Activated naive CD8-positive, alpha-beta T cell (primary cell): ENCODE measurements around the gene ALG12.

Source experiments
- H3K27ac Mint-ChIP-seq: one replicate; pipeline ENCODE4 v1.8.0; 2021; ENCODE audit warnings: mixed read lengths
- H3K27me3 Mint-ChIP-seq: one replicate; pipeline ENCODE4 v1.8.0; 2021; ENCODE audit warnings: mixed read lengths
- H3K36me3 Mint-ChIP-seq: one replicate; pipeline ENCODE4 v1.8.0; 2021; ENCODE audit warnings: mixed read lengths
- H3K4me1 Mint-ChIP-seq: one replicate; pipeline ENCODE4 v1.8.0; 2021; ENCODE audit warnings: low read depth, mixed read lengths
- H3K4me3 Mint-ChIP-seq: one replicate; pipeline ENCODE4 v1.8.0; 2021; ENCODE audit warnings: mild to moderate bottlenecking, mixed read lengths
- H3K9me3 Mint-ChIP-seq: one replicate; pipeline ENCODE4 v1.8.0; 2021; ENCODE audit warnings: low read depth, mixed read lengths

ALG12 gene

GRCh38 chr22:49904040-49904369 lies 14.2 kb downstream of the ALG12 start:
- Mint-ChIP-seq H3K27me3 (no peaks in the 10 kb centered on the region), H3K36me3 (peaks cover 11% of the 10 kb centered on the region), H3K4me1 (peaks cover 3% of the 10 kb centered on the region), H3K27ac (no peak overlapping the region), H3K4me3 (no peak overlapping the region), H3K9me3 (no peaks in the 10 kb centered on the region)

GRCh38 chr22:49903322-49904039 lies 14.8 kb downstream of the ALG12 start:
- Mint-ChIP-seq H3K36me3 (peaks cover 11% of the 10 kb centered on the region), H3K4me1 (peaks cover 3% of the 10 kb centered on the region), H3K27me3 (no peaks in the 10 kb centered on the region)

GRCh38 chr22:49901457-49901856 lies 16.8 kb downstream of the ALG12 start:
- H3K36me3 Mint-ChIP-seq, result peaks cover 9% of the 10 kb centered on the region
- H3K4me1 Mint-ChIP-seq, result no peaks in the 10 kb centered on the region
- no peaks in the 10 kb centered on the region for H3K27me3 Mint-ChIP-seq
- no peaks in the 10 kb centered on the region for H3K9me3 Mint-ChIP-seq
- no peak overlapping the region for H3K27ac Mint-ChIP-seq
- H3K4me3 Mint-ChIP-seq, result no peak overlapping the region

More at GRCh38 chr22:49903322-49904039, 14.8 kb downstream of the ALG12 start:
- no peaks in the 10 kb centered on the region for H3K9me3 Mint-ChIP-seq
- H3K27ac Mint-ChIP-seq, result no peak overlapping the region
- H3K4me3 Mint-ChIP-seq, result no peak overlapping the region

- Mint-ChIP-seq H3K27me3 (no peaks in the 10 kb centered on the region), H3K9me3 (no peaks in the 10 kb centered on the region), H3K27ac (no peak overlapping the region), H3K4me3 (no peak overlapping the region), H3K4me1 (no peaks in the 10 kb centered on the region), H3K36me3 (peaks cover 9% of the 10 kb centered on the region)
Observed at GRCh38 chr22:49900441-49901230, 17.6 kb downstream of the ALG12 start.

- no peak overlapping the region for H3K27ac Mint-ChIP-seq
Observed at GRCh38 chr22:49899530-49899929, 18.7 kb downstream of the ALG12 start.

GRCh38 chr22:49897015-49897684 lies 21.1 kb downstream of the ALG12 start:
- H3K4me1 Mint-ChIP-seq, result no peaks in the 10 kb centered on the region
- no peaks in the 10 kb centered on the region for H3K9me3 Mint-ChIP-seq
- peaks cover 17% of the 10 kb centered on the region for H3K36me3 Mint-ChIP-seq
- H3K27ac Mint-ChIP-seq, result no peak overlapping the region
- no peak overlapping the region for H3K4me3 Mint-ChIP-seq
- no peaks in the 10 kb centered on the region for H3K27me3 Mint-ChIP-seq

More at GRCh38 chr22:49899530-49899929, 18.7 kb downstream of the ALG12 start:
- no peaks in the 10 kb centered on the region for H3K4me1 Mint-ChIP-seq
- no peaks in the 10 kb centered on the region for H3K9me3 Mint-ChIP-seq
- H3K27me3 Mint-ChIP-seq, result no peaks in the 10 kb centered on the region
- no peak overlapping the region for H3K4me3 Mint-ChIP-seq
- H3K36me3 Mint-ChIP-seq, result peaks cover 10% of the 10 kb centered on the region

GRCh38 chr22:49896201-49896600 lies 22.0 kb downstream of the ALG12 start:
- Mint-ChIP-seq H3K4me3 (no peak overlapping the region), H3K4me1 (peaks cover 5% of the 10 kb centered on the region), H3K36me3 (peaks cover 18% of the 10 kb centered on the region), H3K9me3 (no peaks in the 10 kb centered on the region), H3K27me3 (no peaks in the 10 kb centered on the region), H3K27ac (no peak overlapping the region)

- Mint-ChIP-seq H3K27me3 (no peaks in the 10 kb centered on the region), H3K4me1 (peaks cover 5% of the 10 kb centered on the region), H3K9me3 (no peaks in the 10 kb centered on the region), H3K4me3 (no peak overlapping the region), H3K36me3 (peaks cover 19% of the 10 kb centered on the region), H3K27ac (no peak overlapping the region)
Observed at GRCh38 chr22:49894322-49895054, 23.8 kb downstream of the ALG12 start.

- no peak overlapping the region for H3K27ac Mint-ChIP-seq
Observed at GRCh38 chr22:49893025-49893424, 25.2 kb downstream of the ALG12 start.

GRCh38 chr22:49892226-49892899 lies 25.9 kb downstream of the ALG12 start:
- Mint-ChIP-seq H3K27me3 (no peaks in the 10 kb centered on the region), H3K4me3 (no peak overlapping the region), H3K27ac (no peak overlapping the region), H3K9me3 (no peaks in the 10 kb centered on the region), H3K36me3 (peaks cover 25% of the 10 kb centered on the region), H3K4me1 (peaks cover 5% of the 10 kb centered on the region)

More at GRCh38 chr22:49893025-49893424, 25.2 kb downstream of the ALG12 start:
- peaks cover 23% of the 10 kb centered on the region for H3K36me3 Mint-ChIP-seq
- peaks cover 5% of the 10 kb centered on the region for H3K4me1 Mint-ChIP-seq
- H3K27me3 Mint-ChIP-seq, result no peaks in the 10 kb centered on the region
- no peaks in the 10 kb centered on the region for H3K9me3 Mint-ChIP-seq
- no peak overlapping the region for H3K4me3 Mint-ChIP-seq

GRCh38 chr22:49889071-49889470 lies 29.2 kb downstream of the ALG12 start:
- Mint-ChIP-seq H3K4me3 (no peak overlapping the region), H3K27ac (no peak overlapping the region), H3K9me3 (no peaks in the 10 kb centered on the region), H3K27me3 (no peaks in the 10 kb centered on the region), H3K36me3 (peaks cover 25% of the 10 kb centered on the region), H3K4me1 (peaks cover 6% of the 10 kb centered on the region)

GRCh38 chr22:49887702-49888101 lies 30.5 kb downstream of the ALG12 start:
- Mint-ChIP-seq H3K27ac (no peak overlapping the region), H3K36me3 (peaks cover 27% of the 10 kb centered on the region), H3K4me3 (no peak overlapping the region), H3K9me3 (no peaks in the 10 kb centered on the region), H3K4me1 (peaks cover 7% of the 10 kb centered on the region), H3K27me3 (no peaks in the 10 kb centered on the region)

GRCh38 chr22:49887064-49887451 lies 31.2 kb downstream of the ALG12 start:
- H3K4me3 Mint-ChIP-seq, result no peak overlapping the region
- peaks cover 11% of the 10 kb centered on the region for H3K4me1 Mint-ChIP-seq
- H3K27me3 Mint-ChIP-seq, result no peaks in the 10 kb centered on the region
- H3K36me3 Mint-ChIP-seq, result peaks cover 27% of the 10 kb centered on the region
- no peak overlapping the region for H3K27ac Mint-ChIP-seq
- H3K9me3 Mint-ChIP-seq, result no peaks in the 10 kb centered on the region

GRCh38 chr22:49886346-49887063 lies 31.7 kb downstream of the ALG12 start:
- H3K4me3 Mint-ChIP-seq, result no peak overlapping the region
- no peaks in the 10 kb centered on the region for H3K27me3 Mint-ChIP-seq
- H3K27ac Mint-ChIP-seq, result no peak overlapping the region
- H3K36me3 Mint-ChIP-seq, result peaks cover 25% of the 10 kb centered on the region
- H3K9me3 Mint-ChIP-seq, result no peaks in the 10 kb centered on the region
- peaks cover 14% of the 10 kb centered on the region for H3K4me1 Mint-ChIP-seq
